HEK293 (cell line): ENCODE data around the gene INPP4B.

Source experiments
- CTCF ChIA-PET: fragments of 350-600 bp; formaldehyde crosslinking; extraction: SDS; loops from one replicate; lab custom pipeline; 2021; ENCODE audit warnings: antibody characterized with exemption; lab: Yijun Ruan, JAX
- POLR2A ChIA-PET: fragments of 300-600 bp; formaldehyde crosslinking; extraction: SDS; loops from one replicate; lab custom pipeline; 2020; ENCODE audit warnings: antibody characterized with exemption, inconsistent platforms; lab: Yijun Ruan, JAX
- H3K27ac ChIP-seq: fragments of 200-500 bp; sonication (Bioruptor generic); 2 replicates; pipeline ENCODE4 v1.5.1; 2014; ENCODE audit warnings: low read depth, low read length, control low read depth, inconsistent platforms; ENCODE audit errors: extremely low read depth
- H3K36me3 ChIP-seq, 2 experiments: fragments of 200-500 bp in 1 of 2; sonication (Bioruptor generic) in 1 of 2; 1 replicate in 1 of 2; 2 replicates in 1 of 2; pipeline ENCODE4 v1.5.1; 2014 to 2017; ENCODE audit warnings: inconsistent platforms in 2 of 2, low read length in 2 of 2; ENCODE audit not compliant: control insufficient read depth in 2 of 2, insufficient read depth in 1 of 2
- H3K4me1 ChIP-seq: fragments of 200-500 bp; sonication (Bioruptor generic); 2 replicates; pipeline ENCODE4 v1.5.1; 2014; ENCODE audit warnings: mild to moderate bottlenecking, low read length, inconsistent platforms; ENCODE audit not compliant: control insufficient read depth, insufficient read depth
- H3K4me3 ChIP-seq: 2 replicates; pipeline ENCODE4 v1.5.1; 2011; ENCODE audit warnings: low read depth, mild to moderate bottlenecking, control low read depth, low read length, moderate library complexity
- H3K9me3 ChIP-seq: fragments of 200-500 bp; sonication (Bioruptor generic); 2 replicates; pipeline ENCODE4 v1.5.1; 2014; ENCODE audit warnings: low read depth, low read length, inconsistent platforms; ENCODE audit not compliant: control insufficient read depth, insufficient read depth
- ATF2 ChIP-seq: fragments of 450-650 bp; formaldehyde crosslinking; IDR thresholded peaks from 2 replicates; pipeline ENCODE4 v1.5.1; 2016; ENCODE audit warnings: missing biosample characterization, missing genetic modification characterization, low read depth
- GLIS1 ChIP-seq: fragments of 450-650 bp; formaldehyde crosslinking; IDR thresholded peaks from 2 replicates; pipeline ENCODE4 v1.5.1; 2016; ENCODE audit warnings: missing biosample characterization, missing genetic modification characterization
- OSR2 ChIP-seq: fragments of 450-650 bp; formaldehyde crosslinking; IDR thresholded peaks from 2 replicates; pipeline ENCODE4 v1.5.1; 2016; ENCODE audit warnings: missing biosample characterization, missing genetic modification characterization
- PRDM1 ChIP-seq: fragments of 450-650 bp; formaldehyde crosslinking; IDR thresholded peaks from 2 replicates; pipeline ENCODE4; 2016; ENCODE audit warnings: missing biosample characterization, missing genetic modification characterization
- PRDM10 ChIP-seq: fragments of 450-650 bp; formaldehyde crosslinking; IDR thresholded peaks from 2 replicates; pipeline ENCODE4 v1.5.1; 2016; ENCODE audit warnings: missing biosample characterization, missing genetic modification characterization
- SCRT1 ChIP-seq: fragments of 450-650 bp; formaldehyde crosslinking; IDR thresholded peaks from 2 replicates; pipeline ENCODE4 v1.5.1; 2016; ENCODE audit warnings: missing biosample characterization, missing genetic modification characterization, borderline replicate concordance
- SP3 ChIP-seq: fragments of 450-650 bp; formaldehyde crosslinking; IDR thresholded peaks from 2 replicates; pipeline ENCODE4 v1.5.1; 2016; ENCODE audit warnings: missing biosample characterization, missing genetic modification characterization
- TRIM28 ChIP-seq: IDR thresholded peaks from 2 replicates; pipeline ENCODE4 v1.6.1; 2011; ENCODE audit warnings: low read length, control low read depth, borderline replicate concordance
- WT1 ChIP-seq: fragments of 450-650 bp; formaldehyde crosslinking; IDR thresholded peaks from 2 replicates; pipeline ENCODE4 v1.5.1; 2016; ENCODE audit warnings: missing biosample characterization, missing genetic modification characterization
- ZNF404 ChIP-seq: fragments of 450-650 bp; formaldehyde crosslinking; IDR thresholded peaks from 2 replicates; pipeline ENCODE4 v1.5.1; 2017; ENCODE audit warnings: missing biosample characterization, missing genetic modification characterization
- ZNF473 ChIP-seq: fragments of 450-650 bp; formaldehyde crosslinking; IDR thresholded peaks from 2 replicates; pipeline ENCODE4 v1.5.1; 2017; ENCODE audit warnings: missing biosample characterization, missing genetic modification characterization
- ZNF555 ChIP-seq: fragments of 450-650 bp; formaldehyde crosslinking; conservative IDR thresholded peaks from 2 replicates; pipeline ENCODE4 v1.5.1; 2017; ENCODE audit warnings: missing biosample characterization, mild to moderate bottlenecking, missing genetic modification characterization, inconsistent platforms
- ZNF660 ChIP-seq: fragments of 450-650 bp; IDR thresholded peaks from 2 replicates; pipeline ENCODE4 v1.5.1; 2018; ENCODE audit warnings: missing biosample characterization, mild to moderate bottlenecking, missing genetic modification characterization
- ZNF704 ChIP-seq: fragments of 450-650 bp; formaldehyde crosslinking; IDR thresholded peaks from 2 replicates; pipeline ENCODE4 v1.5.1; 2016; ENCODE audit warnings: missing biosample characterization, missing genetic modification characterization
- ZNF768 ChIP-seq: fragments of 450-650 bp; formaldehyde crosslinking; IDR thresholded peaks from 2 replicates; pipeline ENCODE4 v1.5.1; 2018; ENCODE audit warnings: missing biosample characterization, mild to moderate bottlenecking, missing genetic modification characterization
- TF ChIP-seq, protein P1 (sequence below): fragments of 450-650 bp; formaldehyde crosslinking; conservative IDR thresholded peaks from 2 replicates; pipeline ENCODE4 v1.5.1; 2016; ENCODE audit warnings: low read depth, missing biosample characterization, missing genetic modification characterization
- TF ChIP-seq, protein P2 (sequence below): fragments of 450-650 bp; IDR thresholded peaks from 2 replicates; pipeline ENCODE4 v1.5.1; 2018; ENCODE audit warnings: missing biosample characterization, mild to moderate bottlenecking, missing genetic modification characterization
- TF ChIP-seq, protein P3 (sequence below): fragments of 450-650 bp; formaldehyde crosslinking; IDR thresholded peaks from 2 replicates; pipeline ENCODE4 v1.5.1; 2017; ENCODE audit warnings: missing biosample characterization, missing genetic modification characterization

INPP4B gene

GRCh38 chr4:142406499-142406835, 439.6 kb downstream of the INPP4B start (continued):
- no peak for TF ChIP-seq ZNF704 (tag by site-specific recombination)
- TF ChIP-seq ZNF660 (tag by site-specific recombination) = no peak

DNA sequence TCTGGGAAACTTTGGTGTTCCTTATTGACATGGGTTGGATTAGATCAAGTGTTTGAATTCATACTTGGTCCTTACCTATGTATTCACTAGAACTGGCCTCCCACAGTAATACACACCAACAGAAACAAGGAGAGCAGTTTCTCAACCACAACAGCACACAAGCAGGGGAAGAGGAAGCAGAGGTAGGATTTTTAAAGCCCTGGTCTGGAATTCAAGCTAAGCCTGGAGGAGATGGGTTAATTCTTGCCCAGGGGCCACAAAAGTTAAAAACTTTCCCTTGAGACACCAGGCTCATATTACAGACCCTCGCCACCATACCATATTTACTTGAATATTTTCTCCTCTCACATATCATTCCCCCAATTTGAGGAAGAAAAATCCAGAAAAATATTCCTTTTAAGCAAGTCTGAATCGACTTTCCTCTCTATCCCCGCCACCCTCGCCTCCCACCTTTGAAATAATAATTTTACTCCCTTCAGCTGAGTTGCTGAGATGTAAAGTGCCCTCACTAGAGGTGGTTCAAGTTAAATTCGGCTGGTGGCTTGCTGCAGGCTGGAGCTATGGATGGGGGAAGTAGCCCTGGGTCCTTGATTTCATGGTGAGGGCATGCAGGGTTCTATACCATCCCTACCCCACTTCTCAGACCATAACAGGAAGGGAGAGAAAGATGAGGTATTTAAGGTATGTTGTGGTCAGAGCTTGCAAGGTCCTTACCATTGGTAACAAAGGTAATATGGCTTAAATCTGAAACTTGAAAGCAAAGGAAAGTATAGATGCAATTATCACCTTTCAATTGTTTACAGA, 440.2 kb downstream of the INPP4B start:
- H3K36me3 ChIP-seq = no peaks in the 10 kb centered on the region
- peak overlapping the region; percentile 90 for H3K27ac ChIP-seq
- peak overlapping the region; percentile 56 for H3K4me3 ChIP-seq
- H3K4me1 ChIP-seq = peaks cover 8% of the 10 kb centered on the region; the same call in 1 of the 2 replicates
- CTCF ChIA-PET = interaction anchor here (1.4 kb wide), 1 partner anchor 22 kb away, joined by 3 read pairs; no protein-coding TSS in a partner anchor
- TF ChIP-seq PRDM10 (tag by site-specific recombination) = 0 out of 2 replicates have a peak, but pooled peaks have one; percentile 29
- peak; percentile 38; the same call in 1 of the 2 replicates for TF ChIP-seq PRDM1
- TF ChIP-seq SP3 = no peak
- TF ChIP-seq TRIM28 = peak; percentile 51; the same call in 1 of the 2 replicates
- TF ChIP-seq WT1 = no peak
- TF ChIP-seq ZNF404 = no peak
- TF ChIP-seq ZNF473 (tag by site-specific recombination) = no peak
- no peak for TF ChIP-seq ATF2
- TF ChIP-seq ZNF768 (tag by site-specific recombination) = no peak
- TF ChIP-seq, protein P1, sequence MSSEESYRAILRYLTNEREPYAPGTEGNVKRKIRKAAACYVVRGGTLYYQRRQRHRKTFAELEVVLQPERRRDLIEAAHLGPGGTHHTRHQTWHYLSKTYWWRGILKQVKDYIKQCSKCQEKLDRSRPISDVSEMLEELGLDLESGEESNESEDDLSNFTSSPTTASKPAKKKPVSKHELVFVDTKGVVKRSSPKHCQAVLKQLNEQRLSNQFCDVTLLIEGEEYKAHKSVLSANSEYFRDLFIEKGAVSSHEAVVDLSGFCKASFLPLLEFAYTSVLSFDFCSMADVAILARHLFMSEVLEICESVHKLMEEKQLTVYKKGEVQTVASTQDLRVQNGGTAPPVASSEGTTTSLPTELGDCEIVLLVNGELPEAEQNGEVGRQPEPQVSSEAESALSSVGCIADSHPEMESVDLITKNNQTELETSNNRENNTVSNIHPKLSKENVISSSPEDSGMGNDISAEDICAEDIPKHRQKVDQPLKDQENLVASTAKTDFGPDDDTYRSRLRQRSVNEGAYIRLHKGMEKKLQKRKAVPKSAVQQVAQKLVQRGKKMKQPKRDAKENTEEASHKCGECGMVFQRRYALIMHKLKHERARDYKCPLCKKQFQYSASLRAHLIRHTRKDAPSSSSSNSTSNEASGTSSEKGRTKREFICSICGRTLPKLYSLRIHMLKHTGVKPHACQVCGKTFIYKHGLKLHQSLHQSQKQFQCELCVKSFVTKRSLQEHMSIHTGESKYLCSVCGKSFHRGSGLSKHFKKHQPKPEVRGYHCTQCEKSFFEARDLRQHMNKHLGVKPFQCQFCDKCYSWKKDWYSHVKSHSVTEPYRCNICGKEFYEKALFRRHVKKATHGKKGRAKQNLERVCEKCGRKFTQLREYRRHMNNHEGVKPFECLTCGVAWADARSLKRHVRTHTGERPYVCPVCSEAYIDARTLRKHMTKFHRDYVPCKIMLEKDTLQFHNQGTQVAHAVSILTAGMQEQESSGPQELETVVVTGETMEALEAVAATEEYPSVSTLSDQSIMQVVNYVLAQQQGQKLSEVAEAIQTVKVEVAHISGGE = no peak
- POLR2A ChIA-PET = no interaction called here
- H3K9me3 ChIP-seq = no peaks in the 10 kb centered on the region

DNA sequence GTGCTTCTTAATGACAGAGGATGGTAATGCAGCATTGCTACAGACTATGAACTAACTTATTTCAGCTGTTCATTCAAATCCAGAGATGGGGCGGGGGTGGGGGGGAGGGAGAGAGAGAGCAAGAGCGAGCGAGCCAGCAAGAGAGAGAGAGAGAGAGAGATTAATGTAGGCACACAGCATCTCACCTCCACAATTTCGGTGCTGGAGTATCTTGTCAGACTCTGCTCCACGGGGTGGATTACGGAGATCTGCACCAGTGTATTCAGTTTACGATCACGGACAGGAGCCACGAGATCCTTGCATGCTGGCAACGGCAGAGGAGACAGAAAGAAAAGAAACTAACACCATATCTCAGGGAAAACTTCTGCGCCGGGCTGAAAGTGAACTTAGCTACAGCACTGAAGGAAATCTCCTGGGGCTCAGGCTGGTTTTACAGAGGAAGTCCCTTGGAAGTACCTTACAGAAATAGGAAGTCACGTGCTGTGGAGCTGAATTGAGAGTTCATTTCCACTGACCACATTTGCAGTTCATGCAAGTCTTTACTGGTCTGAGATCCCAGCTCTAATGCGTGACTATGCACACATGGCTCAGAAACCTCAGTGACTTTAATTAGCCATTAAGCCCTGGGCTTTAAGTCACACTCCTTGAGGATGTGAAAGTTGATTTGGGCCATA, 440.9 kb downstream of the INPP4B start:
- no peaks in the 10 kb centered on the region for H3K36me3 ChIP-seq
- ChIA-PET CTCF (interaction anchor here (1.4 kb wide), 1 partner anchor 21 kb away, joined by 3 read pairs; no protein-coding TSS in a partner anchor), POLR2A (no interaction called here)
- peak overlapping the region; percentile 90 for H3K27ac ChIP-seq
- peak overlapping the region; percentile 56 for H3K4me3 ChIP-seq
- H3K4me1 ChIP-seq = peaks cover 8% of the 10 kb centered on the region; the same call in 1 of the 2 replicates
- H3K9me3 ChIP-seq = no peaks in the 10 kb centered on the region
- TF ChIP-seq OSR2 (tag by site-specific recombination) (0 out of 2 replicates have a peak, but pooled peaks have one; percentile 17), SCRT1 (no peak), GLIS1 (0 out of 2 replicates have a peak, but pooled peaks have one; percentile 15), ZNF555 (tag by site-specific recombination) (no peak)
- TF ChIP-seq, protein P2, sequence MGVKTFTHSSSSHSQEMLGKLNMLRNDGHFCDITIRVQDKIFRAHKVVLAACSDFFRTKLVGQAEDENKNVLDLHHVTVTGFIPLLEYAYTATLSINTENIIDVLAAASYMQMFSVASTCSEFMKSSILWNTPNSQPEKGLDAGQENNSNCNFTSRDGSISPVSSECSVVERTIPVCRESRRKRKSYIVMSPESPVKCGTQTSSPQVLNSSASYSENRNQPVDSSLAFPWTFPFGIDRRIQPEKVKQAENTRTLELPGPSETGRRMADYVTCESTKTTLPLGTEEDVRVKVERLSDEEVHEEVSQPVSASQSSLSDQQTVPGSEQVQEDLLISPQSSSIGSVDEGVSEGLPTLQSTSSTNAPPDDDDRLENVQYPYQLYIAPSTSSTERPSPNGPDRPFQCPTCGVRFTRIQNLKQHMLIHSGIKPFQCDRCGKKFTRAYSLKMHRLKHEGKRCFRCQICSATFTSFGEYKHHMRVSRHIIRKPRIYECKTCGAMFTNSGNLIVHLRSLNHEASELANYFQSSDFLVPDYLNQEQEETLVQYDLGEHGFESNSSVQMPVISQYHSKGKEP = peak; percentile 82
- TF ChIP-seq, protein P3, sequence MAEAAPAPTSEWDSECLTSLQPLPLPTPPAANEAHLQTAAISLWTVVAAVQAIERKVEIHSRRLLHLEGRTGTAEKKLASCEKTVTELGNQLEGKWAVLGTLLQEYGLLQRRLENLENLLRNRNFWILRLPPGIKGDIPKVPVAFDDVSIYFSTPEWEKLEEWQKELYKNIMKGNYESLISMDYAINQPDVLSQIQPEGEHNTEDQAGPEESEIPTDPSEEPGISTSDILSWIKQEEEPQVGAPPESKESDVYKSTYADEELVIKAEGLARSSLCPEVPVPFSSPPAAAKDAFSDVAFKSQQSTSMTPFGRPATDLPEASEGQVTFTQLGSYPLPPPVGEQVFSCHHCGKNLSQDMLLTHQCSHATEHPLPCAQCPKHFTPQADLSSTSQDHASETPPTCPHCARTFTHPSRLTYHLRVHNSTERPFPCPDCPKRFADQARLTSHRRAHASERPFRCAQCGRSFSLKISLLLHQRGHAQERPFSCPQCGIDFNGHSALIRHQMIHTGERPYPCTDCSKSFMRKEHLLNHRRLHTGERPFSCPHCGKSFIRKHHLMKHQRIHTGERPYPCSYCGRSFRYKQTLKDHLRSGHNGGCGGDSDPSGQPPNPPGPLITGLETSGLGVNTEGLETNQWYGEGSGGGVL (tag by site-specific recombination) = 0 out of 2 replicates have a peak, but pooled peaks have one; percentile 38
